PFSK-1 (cell line): ENCODE results near the gene DPY19L3.

Source experiments
- FOXP2 ChIP-seq: optimal IDR thresholded peaks from 2 replicates; pipeline ENCODE3; 2011; ENCODE audit warnings: borderline replicate concordance, control low read depth, inconsistent platforms; ENCODE audit not compliant: insufficient read depth; ENCODE audit errors: extremely low read length, extremely low read depth
- POLR2AphosphoS5 ChIP-seq: IDR thresholded peaks from 2 replicates; pipeline ENCODE4 v1.6.1; 2012; ENCODE audit warnings: low read depth, mild to moderate bottlenecking, control low read depth, low read length, moderate library complexity
- SIN3A ChIP-seq: IDR thresholded peaks from 2 replicates; pipeline ENCODE4 v1.6.1; 2012; ENCODE audit warnings: mild to moderate bottlenecking, low read length, moderate library complexity, borderline replicate concordance; ENCODE audit not compliant: insufficient read depth
- TAF1 ChIP-seq: IDR thresholded peaks from 2 replicates; pipeline ENCODE4 v1.6.1; 2012; ENCODE audit warnings: low read length, control low read depth, borderline replicate concordance; ENCODE audit not compliant: insufficient read depth
- TF ChIP-seq, protein P1 (sequence below), 2 experiments: IDR thresholded peaks; 2 replicates each; pipeline versions ENCODE4 v1.6.1 to v1.8.0; 2011 to 2012; ENCODE audit warnings: low read depth in 2 of 2, low read length in 2 of 2, control low read depth in 1 of 2, inconsistent platforms in 1 of 2, mild to moderate bottlenecking in 1 of 2, moderate library complexity in 1 of 2; ENCODE audit not compliant: insufficient read depth in 1 of 2

The DPY19L3 gene

DNA sequence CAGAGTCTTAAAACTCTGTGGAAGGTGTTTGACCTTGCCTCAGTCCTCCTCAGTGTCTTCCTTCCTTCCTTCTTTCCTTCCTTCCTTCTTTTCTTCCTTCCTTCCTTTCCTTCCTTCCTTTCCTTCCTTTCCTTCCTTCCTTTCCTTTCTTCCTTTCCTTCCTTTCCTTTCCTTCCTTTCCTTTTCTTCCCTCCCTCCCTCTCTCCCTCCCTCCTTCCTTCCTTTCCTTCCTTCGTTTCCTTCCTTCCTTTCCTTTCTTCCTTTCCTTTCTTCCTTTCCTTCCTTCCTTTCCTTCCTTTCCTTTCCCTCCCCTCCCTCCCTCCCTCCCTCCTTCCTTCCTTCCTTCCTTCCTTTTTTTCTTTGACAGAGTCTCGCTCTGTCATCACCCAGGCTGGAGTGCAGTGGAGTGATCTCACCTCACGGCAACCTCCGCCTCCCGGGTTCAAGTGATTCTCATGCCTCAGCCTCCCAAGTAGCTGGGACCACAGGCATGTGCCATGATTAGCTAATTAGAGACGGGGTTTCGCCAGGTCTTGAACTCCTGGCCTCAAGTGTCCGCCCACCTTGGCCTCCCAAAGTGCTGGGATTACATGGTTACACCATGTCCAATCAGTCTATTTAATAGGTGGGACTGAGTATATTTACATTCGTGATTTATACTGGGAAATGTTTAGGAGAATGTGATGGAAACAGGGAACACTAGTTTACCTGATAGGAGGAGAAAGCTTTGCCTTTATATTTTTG lies 43.8 kb upstream of the DPY19L3 start:
- TF ChIP-seq SIN3A (no peak), TAF1 (no peak), FOXP2 (no peak), POLR2AphosphoS5 (no peak)
- TF ChIP-seq, protein P1, sequence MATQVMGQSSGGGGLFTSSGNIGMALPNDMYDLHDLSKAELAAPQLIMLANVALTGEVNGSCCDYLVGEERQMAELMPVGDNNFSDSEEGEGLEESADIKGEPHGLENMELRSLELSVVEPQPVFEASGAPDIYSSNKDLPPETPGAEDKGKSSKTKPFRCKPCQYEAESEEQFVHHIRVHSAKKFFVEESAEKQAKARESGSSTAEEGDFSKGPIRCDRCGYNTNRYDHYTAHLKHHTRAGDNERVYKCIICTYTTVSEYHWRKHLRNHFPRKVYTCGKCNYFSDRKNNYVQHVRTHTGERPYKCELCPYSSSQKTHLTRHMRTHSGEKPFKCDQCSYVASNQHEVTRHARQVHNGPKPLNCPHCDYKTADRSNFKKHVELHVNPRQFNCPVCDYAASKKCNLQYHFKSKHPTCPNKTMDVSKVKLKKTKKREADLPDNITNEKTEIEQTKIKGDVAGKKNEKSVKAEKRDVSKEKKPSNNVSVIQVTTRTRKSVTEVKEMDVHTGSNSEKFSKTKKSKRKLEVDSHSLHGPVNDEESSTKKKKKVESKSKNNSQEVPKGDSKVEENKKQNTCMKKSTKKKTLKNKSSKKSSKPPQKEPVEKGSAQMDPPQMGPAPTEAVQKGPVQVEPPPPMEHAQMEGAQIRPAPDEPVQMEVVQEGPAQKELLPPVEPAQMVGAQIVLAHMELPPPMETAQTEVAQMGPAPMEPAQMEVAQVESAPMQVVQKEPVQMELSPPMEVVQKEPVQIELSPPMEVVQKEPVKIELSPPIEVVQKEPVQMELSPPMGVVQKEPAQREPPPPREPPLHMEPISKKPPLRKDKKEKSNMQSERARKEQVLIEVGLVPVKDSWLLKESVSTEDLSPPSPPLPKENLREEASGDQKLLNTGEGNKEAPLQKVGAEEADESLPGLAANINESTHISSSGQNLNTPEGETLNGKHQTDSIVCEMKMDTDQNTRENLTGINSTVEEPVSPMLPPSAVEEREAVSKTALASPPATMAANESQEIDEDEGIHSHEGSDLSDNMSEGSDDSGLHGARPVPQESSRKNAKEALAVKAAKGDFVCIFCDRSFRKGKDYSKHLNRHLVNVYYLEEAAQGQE (IDR thresholded peaks at IDR 0.05; ENCODE audit: insufficient read depth in 1 of 2, low read depth in 2 of 2, low read length in 2 of 2) = no peak

DNA sequence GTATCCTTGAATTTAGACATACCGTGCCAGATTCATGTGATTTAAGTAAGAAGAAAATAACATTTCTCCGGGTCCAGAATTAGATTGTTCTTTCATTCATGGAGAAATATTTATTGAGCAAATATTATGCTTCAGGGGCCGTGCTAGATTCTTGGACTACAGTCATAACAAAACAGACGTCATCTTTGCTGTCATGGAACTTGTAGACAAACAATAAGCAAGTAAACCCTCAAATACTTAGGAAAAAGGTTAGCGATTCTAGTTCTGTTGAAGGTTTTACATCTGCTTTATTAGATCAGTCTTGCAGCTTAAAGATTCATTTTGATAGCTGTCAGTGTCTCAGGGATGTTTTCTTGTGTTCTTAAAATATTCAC lies 43.3 kb upstream of the DPY19L3 start:
- TF ChIP-seq, protein P1 (IDR thresholded peaks at IDR 0.05; ENCODE audit: insufficient read depth in 1 of 2, low read depth in 2 of 2, low read length in 2 of 2) = no peak
- no peak for TF ChIP-seq TAF1
- TF ChIP-seq SIN3A = no peak
- no peak for TF ChIP-seq POLR2AphosphoS5
- no peak for TF ChIP-seq FOXP2

DNA sequence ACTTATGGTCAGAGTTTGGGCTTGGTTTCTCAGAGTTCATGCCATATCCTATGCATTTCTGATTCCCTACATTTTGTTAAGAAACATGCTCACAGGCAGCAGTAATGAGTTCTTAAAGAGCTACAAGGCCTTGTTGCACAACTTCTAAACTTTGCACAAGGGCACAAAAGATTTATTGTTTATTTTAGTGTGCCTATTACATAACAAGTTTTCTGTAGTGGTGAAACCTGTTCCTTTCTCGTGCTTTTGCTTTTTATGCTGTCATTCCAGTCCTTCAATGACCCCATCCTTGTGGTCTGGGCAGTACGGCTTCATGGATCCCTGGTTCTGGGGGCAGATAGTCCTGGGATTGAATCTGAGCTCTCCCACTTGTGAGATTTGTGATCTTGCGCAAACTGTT lies 42.4 kb upstream of the DPY19L3 start:
- TF ChIP-seq POLR2AphosphoS5 (no peak), FOXP2 (no peak), TAF1 (no peak), SIN3A (no peak)
- TF ChIP-seq, protein P1 (IDR thresholded peaks at IDR 0.05; ENCODE audit: insufficient read depth in 1 of 2, low read depth in 2 of 2, low read length in 2 of 2) = no peak

DNA sequence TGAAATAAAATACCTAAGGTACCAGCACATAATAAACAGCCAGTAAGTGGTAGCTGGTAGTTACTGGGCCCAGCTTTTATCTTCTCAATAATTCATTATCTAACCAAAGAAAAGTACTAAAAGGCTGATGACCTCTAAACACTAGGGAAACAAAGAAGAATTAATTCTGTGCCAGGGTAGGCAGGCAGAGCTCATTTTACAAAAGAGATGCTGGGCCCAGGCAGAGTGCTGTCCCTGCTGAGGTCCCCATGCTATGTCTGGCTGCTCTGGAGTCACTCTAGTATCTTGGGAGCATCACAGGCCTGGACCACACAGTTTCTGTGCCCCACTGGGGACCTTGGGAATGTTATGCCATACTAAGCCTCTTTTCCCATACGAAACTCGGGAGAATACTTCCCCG lies 41.9 kb upstream of the DPY19L3 start:
- TF ChIP-seq, protein P1 (IDR thresholded peaks at IDR 0.05; ENCODE audit: insufficient read depth in 1 of 2, low read depth in 2 of 2, low read length in 2 of 2) = no peak
- TF ChIP-seq TAF1 (no peak), FOXP2 (no peak), SIN3A (no peak), POLR2AphosphoS5 (no peak)

DNA sequence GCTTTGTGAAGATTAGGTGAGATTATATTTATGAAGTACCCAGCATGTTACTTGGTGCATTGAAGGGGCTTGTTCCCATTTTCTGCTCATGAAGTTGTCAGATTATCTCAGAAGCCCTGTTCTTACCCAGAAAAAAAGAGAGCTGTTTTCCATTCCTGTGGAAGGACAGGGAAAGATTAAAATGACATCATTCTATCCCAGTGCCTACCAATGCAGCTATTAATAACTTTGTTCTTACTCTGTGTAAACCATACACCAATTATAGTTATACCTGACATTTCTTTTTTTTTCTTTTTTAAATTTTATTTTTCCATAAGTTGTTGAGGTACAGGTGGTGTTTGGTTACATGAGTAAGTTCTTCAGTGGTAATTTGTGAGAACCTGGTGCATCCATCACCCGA lies 41.5 kb upstream of the DPY19L3 start:
- TF ChIP-seq, protein P1 (IDR thresholded peaks at IDR 0.05; ENCODE audit: insufficient read depth in 1 of 2, low read depth in 2 of 2, low read length in 2 of 2) = no peak
- TF ChIP-seq SIN3A (no peak), FOXP2 (no peak), POLR2AphosphoS5 (no peak), TAF1 (no peak)
